Thyroid gland (tissue), 4 donors: ENCODE results near the gene SART3. TPM values are rescaled to one million over a fixed set of nuclear protein-coding genes. Genes with fewer than 3 reads are reported as not detected.

ENCODE experiments used
- DNase-seq, 2 donors: peaks; one replicate each; pipeline ENCODE4 v3.0.0-alpha.2; 2019
- H3K27ac ChIP-seq, 3 donors: fragments of 200-600 bp; sonication (generic); 1 replicate in 2 of 3; 2 replicates in 1 of 3; pipeline ENCODE4 v1.5.1; 2016 to 2019; ENCODE audit warnings: mild to moderate bottlenecking in 1 of 3, moderate library complexity in 1 of 3
- H3K27me3 ChIP-seq: fragments of 200-600 bp; sonication (generic); one replicate; pipeline ENCODE4 v1.5.1; 2019
- H3K36me3 ChIP-seq, 2 donors: fragments of 200-600 bp; sonication (generic); one replicate each; pipeline ENCODE4 v1.5.1; 2016 to 2019
- H3K4me1 ChIP-seq, 2 donors: fragments of 200-600 bp; sonication (generic); one replicate each; pipeline ENCODE4 v1.5.1; 2017 to 2019
- H3K4me3 ChIP-seq, 3 donors: fragments of 200-600 bp; sonication (generic); replicated peaks in 1 of 3; 1 replicate in 2 of 3; 2 replicates in 1 of 3; pipeline ENCODE4 v1.5.1; 2016; ENCODE audit warnings: mild to moderate bottlenecking in 1 of 3
- H3K9me3 ChIP-seq: fragments of 200-600 bp; sonication (generic); one replicate; pipeline ENCODE4 v1.5.1; 2017
- POLR2A ChIP-seq, 2 donors: fragments of 450-650 bp; IDR thresholded peaks; one replicate each; pipeline ENCODE4 v1.6.1; 2017; ENCODE audit warnings: antibody characterized with exemption in 2 of 2, mild to moderate bottlenecking in 2 of 2, moderate library complexity in 1 of 2
- WGBS, 2 donors: methylation state at CpG; one replicate each; pipeline ENCODE4 v1.1.5; 2017; 5-methylcytosine and 5-hydroxymethylcytosine counted together
- intact Hi-C: fragments of 100-400 bp; cut with DNase I; formaldehyde crosslinking; loops from one replicate; pipeline ENCODE4 v1.15.1; 2023
- total RNA-seq, 4 donors: library from RNA; depleted of rRNA; stranded (reverse); fragments of >200 nt; gene quantifications; one replicate each; pipeline ENCODE4 v1.2.3, GENCODE V29; 2016
- TF ChIP-seq, protein P1 (sequence below), 6 experiments: fragments of 200-600 bp in 3 of 6; fragments of 450-650 bp in 3 of 6; sonication (generic) in 3 of 6; IDR thresholded peaks; one replicate each; pipeline ENCODE4 v1.5.1; 2016 to 2019; ENCODE audit warnings: antibody characterized with exemption in 6 of 6, mild to moderate bottlenecking in 2 of 6, inconsistent platforms in 1 of 6, moderate library complexity in 1 of 6

The SART3 gene
- total RNA-seq, 4 donors from 2014 or later, result 64.2 to 117 (median 80.0) TPM

DNA sequence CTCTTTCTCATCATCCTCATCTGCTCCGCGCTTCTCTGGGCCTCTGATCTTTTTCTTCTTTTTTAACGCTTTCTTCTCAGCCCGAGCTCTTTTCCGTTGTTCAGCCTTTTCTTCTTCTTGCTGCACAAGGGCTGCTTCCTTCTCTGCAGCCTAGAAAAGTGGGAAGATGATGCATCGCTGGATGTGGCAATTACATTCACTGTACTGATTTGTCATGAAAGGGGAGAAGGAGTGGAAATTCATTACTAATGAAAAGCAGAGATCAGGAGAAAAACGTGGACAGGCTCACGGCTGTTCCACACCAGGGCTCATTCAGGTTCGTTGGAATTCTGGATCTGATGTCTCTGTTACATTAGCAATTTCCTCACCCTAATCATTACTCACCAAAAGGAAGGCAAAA is 30.8 kb downstream of the SART3 start:
- DNase-seq, result no peak

GRCh38 chr12:108527166-108527496 is 33.8 kb downstream of the SART3 start:
- WGBS, 2 donors, result 86 to 92% methylated on average over 6 of the region's 6 CpGs
- no peak for DNase-seq
- no peaks in the 10 kb centered on the region for H3K27me3 ChIP-seq
- no peak overlapping the region for H3K4me3 ChIP-seq
- H3K4me1 ChIP-seq, result no peaks in the 10 kb centered on the region
- TF ChIP-seq, protein P1, sequence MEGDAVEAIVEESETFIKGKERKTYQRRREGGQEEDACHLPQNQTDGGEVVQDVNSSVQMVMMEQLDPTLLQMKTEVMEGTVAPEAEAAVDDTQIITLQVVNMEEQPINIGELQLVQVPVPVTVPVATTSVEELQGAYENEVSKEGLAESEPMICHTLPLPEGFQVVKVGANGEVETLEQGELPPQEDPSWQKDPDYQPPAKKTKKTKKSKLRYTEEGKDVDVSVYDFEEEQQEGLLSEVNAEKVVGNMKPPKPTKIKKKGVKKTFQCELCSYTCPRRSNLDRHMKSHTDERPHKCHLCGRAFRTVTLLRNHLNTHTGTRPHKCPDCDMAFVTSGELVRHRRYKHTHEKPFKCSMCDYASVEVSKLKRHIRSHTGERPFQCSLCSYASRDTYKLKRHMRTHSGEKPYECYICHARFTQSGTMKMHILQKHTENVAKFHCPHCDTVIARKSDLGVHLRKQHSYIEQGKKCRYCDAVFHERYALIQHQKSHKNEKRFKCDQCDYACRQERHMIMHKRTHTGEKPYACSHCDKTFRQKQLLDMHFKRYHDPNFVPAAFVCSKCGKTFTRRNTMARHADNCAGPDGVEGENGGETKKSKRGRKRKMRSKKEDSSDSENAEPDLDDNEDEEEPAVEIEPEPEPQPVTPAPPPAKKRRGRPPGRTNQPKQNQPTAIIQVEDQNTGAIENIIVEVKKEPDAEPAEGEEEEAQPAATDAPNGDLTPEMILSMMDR (IDR thresholded peaks at IDR 0.05), result no peak
- no peak for TF ChIP-seq POLR2A (IDR thresholded peaks at IDR 0.05)
- H3K36me3 ChIP-seq, result peaks cover 77 to 89% of the 10 kb centered on the region in 2 donors
- no peak overlapping the region for H3K27ac ChIP-seq
- no peaks in the 10 kb centered on the region for H3K9me3 ChIP-seq
- intact Hi-C loops, result no loop called here

More for the DNA sequence above, 30.8 kb downstream of the SART3 start:
- H3K9me3 ChIP-seq, result no peaks in the 10 kb centered on the region
- WGBS, 2 donors, result 94 to 95% methylated on average over 9 of the region's 9 CpGs
- no peak for TF ChIP-seq POLR2A (IDR thresholded peaks at IDR 0.05)
- TF ChIP-seq, protein P1 (IDR thresholded peaks at IDR 0.05), result no peak
- H3K27ac ChIP-seq, result no peak overlapping the region
- intact Hi-C loops, result no loop called here
- no peaks in the 10 kb centered on the region for H3K27me3 ChIP-seq
- H3K4me1 ChIP-seq, result no peaks in the 10 kb centered on the region
- H3K4me3 ChIP-seq, result no peak overlapping the region
- H3K36me3 ChIP-seq, result peaks cover 64 to 71% of the 10 kb centered on the region in 2 donors

- 79 to 85% methylated on average over 10 of the region's 10 CpGs for WGBS, 2 donors
- intact Hi-C loops, result no loop called here
- Histone ChIP-seq H3K27me3 (no peaks in the 10 kb centered on the region), H3K9me3 (no peaks in the 10 kb centered on the region), H3K4me1 (no peaks in the 10 kb centered on the region), H3K4me3 (no peak overlapping the region), H3K36me3 (peaks cover 76 to 89% of the 10 kb centered on the region in 2 donors), H3K27ac (no peak overlapping the region)
- TF ChIP-seq POLR2A (IDR thresholded peaks at IDR 0.05), result no peak
- TF ChIP-seq, protein P1 (IDR thresholded peaks at IDR 0.05), result no peak
- no peak for DNase-seq
Observed at GRCh38 chr12:108526482-108527165, 34.3 kb downstream of the SART3 start.

DNA sequence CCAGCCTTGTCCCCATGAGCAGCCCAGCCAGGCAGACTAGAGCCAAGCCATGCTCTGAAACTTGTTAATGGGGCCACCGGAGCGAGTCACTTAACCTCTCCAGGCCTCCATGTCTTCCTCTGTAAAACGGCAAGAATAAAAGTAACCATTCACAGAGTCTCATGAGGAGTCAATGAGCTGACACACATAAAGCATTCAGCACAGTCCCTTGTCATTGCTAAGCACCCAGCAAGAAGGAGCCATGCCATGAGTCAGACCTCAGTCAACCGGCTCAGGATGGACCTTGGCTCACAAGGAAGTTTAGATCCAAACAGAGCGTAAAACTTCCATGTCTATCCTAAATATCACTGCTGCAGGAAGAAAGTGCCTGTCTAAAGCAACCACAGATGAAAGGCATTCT is 35.3 kb downstream of the SART3 start:
- DNase-seq, result no peak
- intact Hi-C loops, result no loop called here
- TF ChIP-seq POLR2A (IDR thresholded peaks at IDR 0.05), result no peak
- TF ChIP-seq, protein P1 (IDR thresholded peaks at IDR 0.05), result no peak
- H3K4me3 ChIP-seq, result no peak overlapping the region
- H3K27ac ChIP-seq, result no peak overlapping the region
- H3K9me3 ChIP-seq, result no peaks in the 10 kb centered on the region
- H3K4me1 ChIP-seq, result no peaks in the 10 kb centered on the region
- WGBS, 2 donors, result 93 to 94% methylated on average over 5 of the region's 5 CpGs
- peaks cover 83 to 92% of the 10 kb centered on the region in 2 donors for H3K36me3 ChIP-seq
- no peaks in the 10 kb centered on the region for H3K27me3 ChIP-seq

GRCh38 chr12:108523365-108523764 is 37.6 kb downstream of the SART3 start:
- intact Hi-C loops, result no loop called here
- DNase-seq, result no peak
- Histone ChIP-seq H3K27me3 (no peaks in the 10 kb centered on the region), H3K9me3 (no peaks in the 10 kb centered on the region), H3K27ac (no peak overlapping the region), H3K4me3 (no peak overlapping the region), H3K36me3 (peaks cover 70 to 93% of the 10 kb centered on the region in 2 donors), H3K4me1 (no peaks in the 10 kb centered on the region)
- TF ChIP-seq, protein P1 (IDR thresholded peaks at IDR 0.05), result no peak
- no peak for TF ChIP-seq POLR2A (IDR thresholded peaks at IDR 0.05)
- WGBS, 2 donors, result 91 to 94% methylated on average over 12 to 14 of the region's 14 CpGs
